Measurements from ENCODE around the gene RAB8B. TPM values are rescaled to one million over a fixed set of nuclear protein-coding genes. Genes with fewer than 3 reads are reported as not detected.

RAB8B gene
- total RNA-seq, 1 experiment from 2014 or later = 16.0 TPM

- TF ChIP-seq CTCF (IDR thresholded peaks at IDR 0.05; ENCODE audit: unreplicated experiment) = no peak
- no peaks in the 10 kb centered on the region for H3K36me3 Mint-ChIP-seq (ENCODE audit: insufficient read depth, unreplicated experiment)
- no peak overlapping the region for H3K27ac Mint-ChIP-seq (ENCODE audit: unreplicated experiment)
- CTCF ChIA-PET = no interaction called here
- intact Hi-C loops (cut with micrococcal nuclease; ENCODE audit: unreplicated experiment) = no loop called here
- H3K27me3 Mint-ChIP-seq (ENCODE audit: unreplicated experiment) = no peaks in the 10 kb centered on the region
- no peak for DNase-seq
- no peak overlapping the region for H3K4me3 Mint-ChIP-seq (ENCODE audit: low read depth, unreplicated experiment)
- no peaks in the 10 kb centered on the region for H3K9me3 Mint-ChIP-seq (ENCODE audit: low read depth, unreplicated experiment)
- no TSS peak for BruUV-seq (replicated peaks)
- H3K4me1 Mint-ChIP-seq (ENCODE audit: low read depth, unreplicated experiment) = peaks cover 11% of the 10 kb centered on the region
Observed at GRCh38 chr15:63250312-63250965, 61.0 kb downstream of the RAB8B start.

- BruUV-seq (replicated peaks) = no TSS peak
- Mint-ChIP-seq H3K27ac (ENCODE audit: unreplicated experiment) (no peak overlapping the region), H3K4me1 (ENCODE audit: low read depth, unreplicated experiment) (peaks cover 24% of the 10 kb centered on the region), H3K9me3 (ENCODE audit: low read depth, unreplicated experiment) (no peaks in the 10 kb centered on the region), H3K36me3 (ENCODE audit: insufficient read depth, unreplicated experiment) (no peaks in the 10 kb centered on the region), H3K27me3 (ENCODE audit: unreplicated experiment) (no peaks in the 10 kb centered on the region), H3K4me3 (ENCODE audit: low read depth, unreplicated experiment) (no peak overlapping the region)
- CTCF ChIA-PET = no interaction called here
- intact Hi-C loops (cut with micrococcal nuclease; ENCODE audit: unreplicated experiment) = no loop called here
- no peak for DNase-seq
- TF ChIP-seq CTCF (IDR thresholded peaks at IDR 0.05; ENCODE audit: unreplicated experiment) = no peak
Observed at GRCh38 chr15:63251701-63252100, 62.3 kb downstream of the RAB8B start.

GRCh38 chr15:63252292-63252691 is 62.9 kb downstream of the RAB8B start:
- intact Hi-C loops (cut with micrococcal nuclease; ENCODE audit: unreplicated experiment) = no loop called here
- CTCF ChIA-PET = no interaction called here

GRCh38 chr15:63254991-63255390 is 65.6 kb downstream of the RAB8B start:
- intact Hi-C loops (cut with micrococcal nuclease; ENCODE audit: unreplicated experiment) = no loop called here

More at GRCh38 chr15:63252292-63252691, 62.9 kb downstream of the RAB8B start:
- H3K4me3 Mint-ChIP-seq (ENCODE audit: low read depth, unreplicated experiment) = no peak overlapping the region
- DNase-seq = no peak
- no peak overlapping the region for H3K27ac Mint-ChIP-seq (ENCODE audit: unreplicated experiment)
- H3K27me3 Mint-ChIP-seq (ENCODE audit: unreplicated experiment) = no peaks in the 10 kb centered on the region
- peaks cover 25% of the 10 kb centered on the region for H3K4me1 Mint-ChIP-seq (ENCODE audit: low read depth, unreplicated experiment)
- no peak for TF ChIP-seq CTCF (IDR thresholded peaks at IDR 0.05; ENCODE audit: unreplicated experiment)
- BruUV-seq (replicated peaks) = no TSS peak
- H3K9me3 Mint-ChIP-seq (ENCODE audit: low read depth, unreplicated experiment) = no peaks in the 10 kb centered on the region
- H3K36me3 Mint-ChIP-seq (ENCODE audit: insufficient read depth, unreplicated experiment) = no peaks in the 10 kb centered on the region

More at GRCh38 chr15:63254991-63255390, 65.6 kb downstream of the RAB8B start:
- no peak overlapping the region for H3K27ac Mint-ChIP-seq (ENCODE audit: unreplicated experiment)
- DNase-seq = no peak
- no peaks in the 10 kb centered on the region for H3K36me3 Mint-ChIP-seq (ENCODE audit: insufficient read depth, unreplicated experiment)
- no peaks in the 10 kb centered on the region for H3K9me3 Mint-ChIP-seq (ENCODE audit: low read depth, unreplicated experiment)
- peaks cover 25% of the 10 kb centered on the region for H3K4me1 Mint-ChIP-seq (ENCODE audit: low read depth, unreplicated experiment)
- CTCF ChIA-PET = no interaction called here
- no peak for TF ChIP-seq CTCF (IDR thresholded peaks at IDR 0.05; ENCODE audit: unreplicated experiment)
- no TSS peak for BruUV-seq (replicated peaks)
- H3K27me3 Mint-ChIP-seq (ENCODE audit: unreplicated experiment) = no peaks in the 10 kb centered on the region
- no peak overlapping the region for H3K4me3 Mint-ChIP-seq (ENCODE audit: low read depth, unreplicated experiment)
